GM23338 (cell line): Measurements from ENCODE around the gene GDPD4.

ENCODE experiments used
- CREB1 ChIP-seq: fragments of 250-450 bp; sonication (Bioruptor Pico); IDR thresholded peaks from 2 replicates; pipeline ENCODE4 v1.5.0; 2020; ENCODE audit warnings: low read depth, mild to moderate bottlenecking, moderate library complexity
- CTCF ChIP-seq, 2 experiments: fragments of 200-600 bp in 1 of 2; sonication (generic) in 1 of 2; conservative IDR thresholded peaks; 2 replicates each; pipeline versions ENCODE4 v1.5.1 to v1.6.1; 2016 to 2017; ENCODE audit warnings: antibody characterized with exemption in 2 of 2, low read depth in 2 of 2, mild to moderate bottlenecking in 2 of 2, moderate library complexity in 1 of 2
- ETS1 ChIP-seq: IDR thresholded peaks from 2 replicates; pipeline ENCODE4 v1.6.1; 2016; ENCODE audit warnings: antibody characterized with exemption
- EZH2 ChIP-seq: fragments of 200-600 bp; sonication (generic); IDR thresholded peaks from one replicate; pipeline ENCODE4 v1.8.0; 2017; ENCODE audit warnings: antibody characterized with exemption, mild to moderate bottlenecking, low read depth; ENCODE audit not compliant: unreplicated experiment
- EZH2phosphoT487 ChIP-seq: fragments of 200-600 bp; sonication (generic); IDR thresholded peaks from one replicate; pipeline ENCODE4 v1.8.1; 2018; ENCODE audit warnings: antibody characterized with exemption; ENCODE audit not compliant: unreplicated experiment
- JUNB ChIP-seq: IDR thresholded peaks from one replicate; pipeline ENCODE4 v1.6.1; 2016; ENCODE audit warnings: antibody characterized with exemption; ENCODE audit not compliant: unreplicated experiment
- NANOG ChIP-seq: IDR thresholded peaks from 2 replicates; pipeline ENCODE4 v1.6.1; 2016; ENCODE audit warnings: antibody characterized with exemption, borderline replicate concordance
- POLR2AphosphoS5 ChIP-seq: IDR thresholded peaks from 2 replicates; pipeline ENCODE4 v1.6.1; 2016; ENCODE audit warnings: antibody characterized with exemption, low read depth
- STAT1 ChIP-seq: IDR thresholded peaks from one replicate; pipeline ENCODE4 v1.6.1; 2016; ENCODE audit warnings: antibody characterized with exemption; ENCODE audit not compliant: unreplicated experiment
- ZNF114 ChIP-seq: fragments of 250-450 bp; sonication (Bioruptor Pico); IDR thresholded peaks from 2 replicates; pipeline ENCODE4 v1.5.0; 2020; ENCODE audit warnings: mild to moderate bottlenecking, moderate library complexity
- ZNF331 ChIP-seq: fragments of 250-450 bp; sonication (Bioruptor Pico); IDR thresholded peaks from 2 replicates; pipeline ENCODE4 v1.5.0; 2020; ENCODE audit warnings: low read depth, mild to moderate bottlenecking, moderate library complexity
- ZNF462 ChIP-seq: fragments of 250-450 bp; sonication (Bioruptor Pico); IDR thresholded peaks from 2 replicates; pipeline ENCODE4 v1.5.0; 2020; ENCODE audit warnings: mild to moderate bottlenecking, moderate library complexity
- TF ChIP-seq, protein P1 (sequence below): IDR thresholded peaks from one replicate; pipeline ENCODE4 v1.6.1; 2018; ENCODE audit warnings: antibody characterized with exemption; ENCODE audit not compliant: unreplicated experiment

GRCh38 chr11:77215106-77215505 is 86.4 kb downstream of the GDPD4 start:
- TF ChIP-seq, protein P1, sequence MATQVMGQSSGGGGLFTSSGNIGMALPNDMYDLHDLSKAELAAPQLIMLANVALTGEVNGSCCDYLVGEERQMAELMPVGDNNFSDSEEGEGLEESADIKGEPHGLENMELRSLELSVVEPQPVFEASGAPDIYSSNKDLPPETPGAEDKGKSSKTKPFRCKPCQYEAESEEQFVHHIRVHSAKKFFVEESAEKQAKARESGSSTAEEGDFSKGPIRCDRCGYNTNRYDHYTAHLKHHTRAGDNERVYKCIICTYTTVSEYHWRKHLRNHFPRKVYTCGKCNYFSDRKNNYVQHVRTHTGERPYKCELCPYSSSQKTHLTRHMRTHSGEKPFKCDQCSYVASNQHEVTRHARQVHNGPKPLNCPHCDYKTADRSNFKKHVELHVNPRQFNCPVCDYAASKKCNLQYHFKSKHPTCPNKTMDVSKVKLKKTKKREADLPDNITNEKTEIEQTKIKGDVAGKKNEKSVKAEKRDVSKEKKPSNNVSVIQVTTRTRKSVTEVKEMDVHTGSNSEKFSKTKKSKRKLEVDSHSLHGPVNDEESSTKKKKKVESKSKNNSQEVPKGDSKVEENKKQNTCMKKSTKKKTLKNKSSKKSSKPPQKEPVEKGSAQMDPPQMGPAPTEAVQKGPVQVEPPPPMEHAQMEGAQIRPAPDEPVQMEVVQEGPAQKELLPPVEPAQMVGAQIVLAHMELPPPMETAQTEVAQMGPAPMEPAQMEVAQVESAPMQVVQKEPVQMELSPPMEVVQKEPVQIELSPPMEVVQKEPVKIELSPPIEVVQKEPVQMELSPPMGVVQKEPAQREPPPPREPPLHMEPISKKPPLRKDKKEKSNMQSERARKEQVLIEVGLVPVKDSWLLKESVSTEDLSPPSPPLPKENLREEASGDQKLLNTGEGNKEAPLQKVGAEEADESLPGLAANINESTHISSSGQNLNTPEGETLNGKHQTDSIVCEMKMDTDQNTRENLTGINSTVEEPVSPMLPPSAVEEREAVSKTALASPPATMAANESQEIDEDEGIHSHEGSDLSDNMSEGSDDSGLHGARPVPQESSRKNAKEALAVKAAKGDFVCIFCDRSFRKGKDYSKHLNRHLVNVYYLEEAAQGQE: no peak
- no peak for TF ChIP-seq CREB1 (CRISPR knock-in tag)
- no peak for TF ChIP-seq EZH2
- no peak for TF ChIP-seq CTCF (conservative IDR thresholded peaks at IDR 0.05; ENCODE audit: low read depth in 2 of 2)
- TF ChIP-seq EZH2phosphoT487: no peak
- TF ChIP-seq POLR2AphosphoS5: no peak
- TF ChIP-seq NANOG: no peak
- no peak for TF ChIP-seq ZNF331
- TF ChIP-seq JUNB: no peak
- TF ChIP-seq ZNF114 (CRISPR knock-in tag): no peak
- TF ChIP-seq STAT1: no peak
- no peak for TF ChIP-seq ETS1
- no peak for TF ChIP-seq ZNF462 (CRISPR knock-in tag)
